H1 (cell line): Measurements from ENCODE around the gene HSF2. TPM values are rescaled to one million over a fixed set of nuclear protein-coding genes. Genes with fewer than 3 reads are reported as not detected.

Experiments used
- CTCF ChIA-PET: fragments of 300-600 bp; sonication (Branson Sonifier 250); formaldehyde crosslinking; loops from one replicate; lab custom pipeline; 2021; ENCODE audit not compliant: partially characterized antibody; lab: Charles Lee
- POLR2A ChIA-PET: fragments of 300-600 bp; sonication (Branson Sonifier 250); formaldehyde crosslinking; loops from one replicate; lab custom pipeline; 2021; ENCODE audit warnings: inconsistent platforms; ENCODE audit not compliant: partially characterized antibody; lab: Charles Lee
- DNase-seq, 2 experiments: peaks; one replicate each; pipeline versions ENCODE4 v3.0.0 to v3.0.0-alpha.2; 2010 to 2022; ENCODE audit warnings: low spot score in 2 of 2, low read depth in 1 of 2, mixed read lengths in 1 of 2
- FAIRE-seq: peaks from 2 replicates; lab custom pipeline; 2011; peaks lifted over from hg19 to GRCh38; lab: Jason Lieb, UNC
- H2AFZ ChIP-seq: 2 replicates; pipeline ENCODE4 v1.8.1; 2012; ENCODE audit warnings: low read length, inconsistent platforms
- H2AK5ac ChIP-seq: 2 replicates; pipeline ENCODE4 v1.6.1; 2013; ENCODE audit warnings: low read depth, low read length
- H2BK120ac ChIP-seq: replicated peaks from 2 replicates; pipeline ENCODE3; 2013; ENCODE audit warnings: low read depth, low read length, inconsistent platforms
- H2BK12ac ChIP-seq: 2 replicates; pipeline ENCODE4 v1.6.1; 2013; ENCODE audit warnings: low read depth, low read length
- H2BK15ac ChIP-seq: 2 replicates; pipeline ENCODE4 v1.6.1; 2013; ENCODE audit warnings: low read length
- H2BK20ac ChIP-seq: 2 replicates; pipeline ENCODE4 v1.6.1; 2013; ENCODE audit warnings: low read length
- H2BK5ac ChIP-seq: 2 replicates; pipeline ENCODE4 v1.6.1; 2013; ENCODE audit warnings: low read depth, low read length
- H3K14ac ChIP-seq: 2 replicates; pipeline ENCODE4 v1.6.1; 2013; ENCODE audit warnings: inconsistent platforms; ENCODE audit not compliant: insufficient read length
- H3K18ac ChIP-seq: 2 replicates; pipeline ENCODE4 v1.6.1; 2013; ENCODE audit warnings: low read length; ENCODE audit errors: extremely low read depth
- H3K23ac ChIP-seq: 2 replicates; pipeline ENCODE4 v1.6.1; 2013; ENCODE audit warnings: inconsistent platforms; ENCODE audit not compliant: insufficient read length
- H3K23me2 ChIP-seq: 2 replicates; pipeline ENCODE4 v1.6.1; 2013; ENCODE audit warnings: low read depth, low read length
- H3K27ac ChIP-seq: 2 replicates; pipeline ENCODE4 v1.6.1; 2011; ENCODE audit warnings: low read depth, low read length, inconsistent platforms
- H3K27me3 ChIP-seq, 4 experiments: replicated peaks in 1 of 4; 1 replicate in 1 of 4; 2 replicates in 3 of 4; pipeline versions ENCODE4 v1.6.1 to v1.8.1; 2011 to 2013; ENCODE audit warnings: low read length in 3 of 4, mild to moderate bottlenecking in 3 of 4, inconsistent platforms in 2 of 4, mixed read lengths in 2 of 4, moderate library complexity in 1 of 4; ENCODE audit not compliant: control insufficient read depth in 3 of 4, insufficient read depth in 3 of 4; ENCODE audit errors: extremely low read depth in 1 of 4
- H3K36me3 ChIP-seq, 4 experiments: 2 replicates each; pipeline versions ENCODE4 v1.6.1 to v1.8.1; 2011 to 2013; ENCODE audit warnings: mild to moderate bottlenecking in 4 of 4, low read length in 3 of 4, moderate library complexity in 2 of 4, control low read depth in 1 of 4, inconsistent platforms in 1 of 4; ENCODE audit not compliant: insufficient read depth in 4 of 4, control insufficient read depth in 2 of 4
- H3K4ac ChIP-seq: replicated peaks from 2 replicates; pipeline ENCODE3; 2013; ENCODE audit warnings: low read length, low read depth, mixed read lengths, inconsistent platforms; ENCODE audit not compliant: insufficient read length
- H3K4me1 ChIP-seq, 4 experiments: replicated peaks in 1 of 4; 1 replicate in 1 of 4; 2 replicates in 3 of 4; pipeline versions ENCODE4 v1.6.1 to v1.8.1; 2011 to 2013; ENCODE audit warnings: low read length in 3 of 4, inconsistent platforms in 2 of 4, mixed read lengths in 1 of 4; ENCODE audit not compliant: insufficient read depth in 4 of 4, control insufficient read depth in 3 of 4
- H3K4me2 ChIP-seq, 2 experiments: 2 replicates each; pipeline versions ENCODE4 v1.6.1 to v1.8.1; 2011 to 2013; ENCODE audit warnings: low read depth in 2 of 2, low read length in 2 of 2, control low read depth in 1 of 2, inconsistent platforms in 1 of 2, mild to moderate bottlenecking in 1 of 2; ENCODE audit not compliant: insufficient read depth in 1 of 2
- H3K4me3 ChIP-seq, 4 experiments: fragments of 200-600, 300-600 bp in 1 of 4; sonication (generic), shearing (Covaris generic), sonication (Bioruptor Twin) in 1 of 4; 2 replicates each; pipeline versions ENCODE4 v1.5.1 to v1.8.1; 2011 to 2016; ENCODE audit warnings: low read length in 4 of 4, low read depth in 3 of 4, control low read depth in 2 of 4, inconsistent platforms in 2 of 4, mild to moderate bottlenecking in 2 of 4, mixed read lengths in 1 of 4, moderate library complexity in 1 of 4; ENCODE audit not compliant: insufficient read depth in 2 of 4; ENCODE audit errors: extremely low read depth in 1 of 4
- H3K56ac ChIP-seq: replicated peaks from 2 replicates; pipeline ENCODE3; 2013; ENCODE audit warnings: low read depth, mild to moderate bottlenecking, mixed read lengths, low read length, inconsistent platforms; ENCODE audit not compliant: insufficient read length
- H3K79me1 ChIP-seq: 2 replicates; pipeline ENCODE4 v1.6.1; 2013; ENCODE audit warnings: low read depth, low read length, control low read depth
- H3K79me2 ChIP-seq, 2 experiments: 2 replicates each; pipeline versions ENCODE4 v1.6.1 to v1.8.1; 2012 to 2013; ENCODE audit warnings: low read length in 2 of 2, mild to moderate bottlenecking in 2 of 2, inconsistent platforms in 1 of 2; ENCODE audit not compliant: insufficient read depth in 2 of 2, control insufficient read depth in 1 of 2
- H3K9ac ChIP-seq, 4 experiments: replicated peaks in 1 of 4; 1 replicate in 1 of 4; 2 replicates in 3 of 4; pipeline versions ENCODE4 v1.6.1 to v1.8.1; 2011 to 2013; ENCODE audit warnings: low read depth in 3 of 4, low read length in 3 of 4, control low read depth in 2 of 4, mild to moderate bottlenecking in 2 of 4, moderate library complexity in 2 of 4, inconsistent platforms in 1 of 4; ENCODE audit errors: extremely low read depth in 1 of 4
- H3K9me3 ChIP-seq, 2 experiments: 2 replicates each; pipeline versions ENCODE4 v1.6.1 to v1.8.1; 2012 to 2013; ENCODE audit warnings: mild to moderate bottlenecking in 2 of 2, moderate library complexity in 2 of 2, control low read depth in 1 of 2, inconsistent platforms in 1 of 2, low read depth in 1 of 2, low read length in 1 of 2, mixed read lengths in 1 of 2; ENCODE audit not compliant: insufficient read depth in 2 of 2
- H4K20me1 ChIP-seq, 2 experiments: replicated peaks in 1 of 2; 2 replicates each; pipeline versions ENCODE3 to v1.8.1; 2011 to 2013; ENCODE audit warnings: inconsistent platforms in 2 of 2, low read length in 2 of 2, mild to moderate bottlenecking in 1 of 2; ENCODE audit not compliant: insufficient read depth in 2 of 2, control insufficient read depth in 1 of 2
- H4K5ac ChIP-seq: 2 replicates; pipeline ENCODE4 v1.6.1; 2013; ENCODE audit warnings: low read length, low read depth, mixed read lengths, inconsistent platforms; ENCODE audit not compliant: insufficient read length
- H4K8ac ChIP-seq: 2 replicates; pipeline ENCODE4 v1.8.0; 2013; ENCODE audit warnings: mild to moderate bottlenecking, moderate library complexity, low read length, inconsistent platforms; ENCODE audit not compliant: insufficient read depth; ENCODE audit errors: extremely low read depth
- H4K91ac ChIP-seq: replicated peaks from 2 replicates; pipeline ENCODE3; 2013; ENCODE audit warnings: low read length, mixed read lengths, inconsistent platforms; ENCODE audit not compliant: insufficient read length
- E2F6 ChIP-seq: IDR thresholded peaks from 2 replicates; pipeline ENCODE4 v1.6.1; 2012; ENCODE audit warnings: inconsistent platforms
- EZH2 ChIP-seq: fragments of 200-600 bp; sonication (generic); IDR thresholded peaks from 2 replicates; pipeline ENCODE4 v1.7.1; 2012; ENCODE audit warnings: low read depth, mild to moderate bottlenecking, moderate library complexity, low read length, inconsistent platforms; ENCODE audit not compliant: severe bottlenecking
- GABPA ChIP-seq: IDR thresholded peaks from 2 replicates; pipeline ENCODE4 v1.6.1; 2011; ENCODE audit warnings: mild to moderate bottlenecking, low read length, moderate library complexity, borderline replicate concordance; ENCODE audit not compliant: insufficient read depth
- HDAC6 ChIP-seq: IDR thresholded peaks from one replicate; pipeline ENCODE4 v1.7.1; 2012; ENCODE audit warnings: low read depth, mild to moderate bottlenecking, inconsistent platforms, low read length, moderate library complexity
- KDM1A ChIP-seq: fragments of 200-600, 300-600 bp; sonication (generic); IDR thresholded peaks from 2 replicates; pipeline ENCODE4 v1.7.1; 2016; ENCODE audit warnings: mild to moderate bottlenecking, low read length, borderline replicate concordance
- MAFK ChIP-seq: IDR thresholded peaks from 2 replicates; pipeline ENCODE4 v1.6.1; 2012; ENCODE audit warnings: low read depth, mild to moderate bottlenecking, improper control_type of control experiment, low read length
- POLR2A ChIP-seq, 2 experiments: IDR thresholded peaks; 1 replicate in 1 of 2; 2 replicates in 1 of 2; pipeline ENCODE4 v1.6.1; 2011; ENCODE audit warnings: low read depth in 2 of 2, low read length in 2 of 2, mild to moderate bottlenecking in 2 of 2; ENCODE audit errors: control extremely low read depth in 1 of 2
- RBBP5 ChIP-seq: IDR thresholded peaks from 2 replicates; pipeline ENCODE4 v1.7.1; 2012; ENCODE audit warnings: low read depth, mild to moderate bottlenecking, inconsistent platforms, low read length, moderate library complexity, borderline replicate concordance
- RFX5 ChIP-seq: IDR thresholded peaks from 2 replicates; pipeline ENCODE4 v1.6.1; 2011; ENCODE audit warnings: low read depth, low read length, improper control_type of control experiment, borderline replicate concordance
- SAP30 ChIP-seq: fragments of 300-600 bp; sonication (generic); IDR thresholded peaks from 2 replicates; pipeline ENCODE4 v1.7.1; 2012; ENCODE audit warnings: low read length, moderate library complexity, mild to moderate bottlenecking, inconsistent platforms; ENCODE audit not compliant: insufficient read depth, insufficient replicate concordance
- SRF ChIP-seq: IDR thresholded peaks from 2 replicates; pipeline ENCODE4 v1.6.1; 2011; ENCODE audit warnings: mild to moderate bottlenecking, low read depth, low read length, moderate library complexity
- SUZ12 ChIP-seq: fragments of 200-600 bp; sonication (generic); IDR thresholded peaks from 2 replicates; pipeline ENCODE4 v1.6.1; 2012; ENCODE audit warnings: mild to moderate bottlenecking, inconsistent platforms, low read length, moderate library complexity, mixed read lengths
- WGBS, 2 experiments: shearing (Covaris generic) in 1 of 2; methylation state at CpG; one replicate each; pipeline versions ENCODE4 v1.1.6 to v1.1.7; 2013 to 2015; ENCODE audit warnings: low lambda C conversion rate in 2 of 2, mixed read lengths in 2 of 2, inconsistent platforms in 1 of 2, low coverage in 1 of 2, missing lambda C conversion rate in 1 of 2; ENCODE audit not compliant: insufficient replicate concordance in 2 of 2, insufficient coverage in 1 of 2, insufficient read length in 1 of 2; ENCODE audit errors: extremely low coverage in 1 of 2, missing lambda C conversion rate in 1 of 2; 5-methylcytosine and 5-hydroxymethylcytosine counted together
- polyA plus RNA-seq, 7 experiments: library from polyadenylated mRNA; depleted of rRNA in 3 of 7; stranded (reverse) in 5 of 7; unstranded in 2 of 7; fragments of >200 nt in 5 of 7; fragments of 200-250 nt in 2 of 7; gene quantifications; 1 replicate in 5 of 7; 2 replicates in 1 of 7; 4 replicates in 1 of 7; pipeline versions ENCODE4 v1.2.1 to v1.2.3, GENCODE V29; 2011 to 2013; ENCODE audit warnings: missing spikeins in 2 of 7, mixed read lengths in 2 of 7
- total RNA-seq: library from RNA; stranded (reverse); fragmentation: NEBNext Ultra II Directional; extraction: Animal tissue kit (Norgen Biotek cat#: 25700); gene quantifications from 2 replicates; pipeline ENCODE4 v1.2.1, GENCODE V29; 2021

Gene HSF2
- total and polyA plus RNA-seq, 2 of the 8 experiments (the other 6 are each of a cell fraction or from before 2014, with no cell fraction given) = 16.3 to 18.3 TPM

GRCh38 chr6:122374307-122374706, 25.1 kb upstream of the HSF2 start:
- no peak overlapping the region for H3K56ac ChIP-seq
- no peak overlapping the region for H3K4ac ChIP-seq
- no peaks in the 10 kb centered on the region for H3K9me3 ChIP-seq
- no peak overlapping the region for H2BK120ac ChIP-seq
- no peak overlapping the region for H3K23ac ChIP-seq
- no peaks in the 10 kb centered on the region for H4K20me1 ChIP-seq
- H3K9ac ChIP-seq = no peak overlapping the region
- H4K5ac ChIP-seq = no peak overlapping the region
- no peaks in the 10 kb centered on the region for H3K4me1 ChIP-seq
- H3K4me3 ChIP-seq = no peak overlapping the region
- H3K18ac ChIP-seq = no peak overlapping the region
- H4K91ac ChIP-seq = no peak overlapping the region
- TF ChIP-seq POLR2A (IDR thresholded peaks at IDR 0.05; ENCODE audit: control extremely low read depth in 1 of 2, low read depth in 2 of 2, low read length in 2 of 2) (no peak), HDAC6 (no peak), E2F6 (no peak), SAP30 (no peak), SRF (no peak), EZH2 (no peak), RFX5 (no peak), KDM1A (no peak), GABPA (no peak), RBBP5 (no peak), MAFK (no peak), SUZ12 (no peak)
- no peaks in the 10 kb centered on the region for H3K79me1 ChIP-seq
- no peaks in the 10 kb centered on the region for H3K27me3 ChIP-seq
- no peak overlapping the region for H4K8ac ChIP-seq
- CTCF ChIA-PET = interaction anchor here (0.6 kb wide), 1 partner anchor 945 kb away, joined by 3 read pairs; no protein-coding TSS in a partner anchor
- WGBS, 2 experiments = 85% methylated on average over 2 of the region's 2 CpGs; no CpG with 5 or more reads in 1 of the 2 experiments
- H2AFZ ChIP-seq = no peak overlapping the region
- H3K23me2 ChIP-seq = no peaks in the 10 kb centered on the region
- no peak overlapping the region for H2BK15ac ChIP-seq
- H2BK5ac ChIP-seq = no peak overlapping the region
- no peak overlapping the region for H3K14ac ChIP-seq
- no peak overlapping the region for H2BK20ac ChIP-seq
- FAIRE-seq (no peak), DNase-seq (no peak)
- H2BK12ac ChIP-seq = no peak overlapping the region
- no peaks in the 10 kb centered on the region for H3K36me3 ChIP-seq
- no peak overlapping the region for H3K4me2 ChIP-seq
- no peak overlapping the region for H3K27ac ChIP-seq
- no peak overlapping the region for H2AK5ac ChIP-seq
- POLR2A ChIA-PET = no interaction called here
- H3K79me2 ChIP-seq = no peaks in the 10 kb centered on the region
